Measurements from ENCODE around the gene SNX18. TPM values are rescaled to one million over a fixed set of nuclear protein-coding genes. Genes with fewer than 3 reads are reported as not detected.

Gene SNX18
- polyA plus RNA-seq, 4 donors, result 33.4 to 36.7 (median 35.7) TPM

DNA sequence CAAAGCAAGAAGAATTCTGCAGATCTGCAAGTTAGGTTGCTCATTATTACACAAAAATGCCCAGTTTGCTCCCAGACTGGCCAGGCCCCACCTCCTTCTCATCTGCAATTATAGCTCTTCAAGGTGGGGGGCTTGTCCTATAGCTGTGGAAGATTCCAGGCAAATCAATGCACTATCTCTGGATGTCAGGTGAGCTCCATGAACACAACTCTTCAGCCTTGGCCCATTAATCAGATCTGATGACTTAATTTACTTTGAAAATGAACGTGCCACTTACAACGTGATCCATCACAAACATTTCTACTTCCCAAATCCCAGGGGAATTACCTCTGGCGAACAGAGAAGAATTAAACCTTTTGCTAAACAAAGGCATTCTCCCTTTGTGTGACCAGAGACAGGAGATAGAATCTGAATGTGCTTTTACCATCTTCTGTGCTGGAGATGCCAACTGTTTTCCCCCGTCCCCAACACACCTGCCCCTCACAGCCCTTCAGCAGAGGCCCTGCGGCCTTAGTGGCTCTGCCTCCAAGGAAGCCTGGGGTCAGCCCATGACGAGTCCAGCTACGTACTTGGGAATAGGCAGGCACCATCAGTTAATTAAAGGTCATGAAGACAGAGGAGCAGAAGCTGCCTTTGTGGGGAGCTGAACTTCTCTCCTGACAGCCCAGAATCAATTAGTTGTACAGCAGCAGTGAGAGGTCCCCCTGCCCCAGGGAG, 60.5 kb downstream of the SNX18 start:
- DNase-seq (ENCODE audit: low read depth in 4 of 4, low spot score in 3 of 4), result no peak

GRCh38 chr5:54579591-54580295, 62.2 kb downstream of the SNX18 start:
- DNase-seq (ENCODE audit: low read depth in 4 of 4, low spot score in 3 of 4), result no peak

DNA sequence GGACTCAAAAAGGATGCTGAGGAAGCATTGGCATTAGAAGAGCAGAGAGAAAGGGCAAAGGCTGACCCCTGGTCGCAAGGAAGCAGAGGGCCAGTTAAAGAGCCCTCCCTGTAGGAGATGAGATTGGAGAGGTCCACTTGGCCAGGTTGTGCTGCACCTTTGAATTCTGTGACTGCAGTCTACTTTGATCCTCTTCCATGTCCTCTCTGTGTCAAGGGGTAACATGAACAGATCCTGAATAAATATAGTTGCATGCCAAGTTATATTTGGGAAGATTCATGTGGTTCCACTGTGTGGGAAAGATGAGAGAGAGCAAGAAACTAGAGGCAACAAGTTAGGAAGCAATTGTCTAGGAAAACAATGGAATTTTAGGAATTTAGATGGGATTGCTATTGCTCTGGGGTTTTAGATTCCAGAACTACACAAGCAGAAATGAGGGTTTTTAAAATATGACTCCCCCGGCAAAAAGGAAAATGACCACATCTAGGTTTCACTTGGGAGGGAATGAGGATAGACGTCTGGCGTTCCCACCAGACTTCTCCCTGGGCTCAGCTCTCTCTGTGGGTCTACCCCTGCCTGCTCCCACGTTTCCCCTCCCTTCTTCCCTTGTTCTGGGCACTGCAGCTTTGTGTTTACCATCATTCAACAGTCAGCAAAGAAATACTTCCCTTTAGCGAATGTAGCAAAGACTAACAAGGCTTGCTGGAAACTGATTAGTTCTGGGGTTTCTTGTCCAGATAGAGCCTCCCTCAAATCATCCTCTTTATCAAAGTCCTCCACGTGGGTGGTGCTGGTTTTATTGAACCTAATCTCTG, 63.6 kb downstream of the SNX18 start:
- DNase-seq (ENCODE audit: low read depth in 4 of 4, low spot score in 3 of 4), result no peak

DNA sequence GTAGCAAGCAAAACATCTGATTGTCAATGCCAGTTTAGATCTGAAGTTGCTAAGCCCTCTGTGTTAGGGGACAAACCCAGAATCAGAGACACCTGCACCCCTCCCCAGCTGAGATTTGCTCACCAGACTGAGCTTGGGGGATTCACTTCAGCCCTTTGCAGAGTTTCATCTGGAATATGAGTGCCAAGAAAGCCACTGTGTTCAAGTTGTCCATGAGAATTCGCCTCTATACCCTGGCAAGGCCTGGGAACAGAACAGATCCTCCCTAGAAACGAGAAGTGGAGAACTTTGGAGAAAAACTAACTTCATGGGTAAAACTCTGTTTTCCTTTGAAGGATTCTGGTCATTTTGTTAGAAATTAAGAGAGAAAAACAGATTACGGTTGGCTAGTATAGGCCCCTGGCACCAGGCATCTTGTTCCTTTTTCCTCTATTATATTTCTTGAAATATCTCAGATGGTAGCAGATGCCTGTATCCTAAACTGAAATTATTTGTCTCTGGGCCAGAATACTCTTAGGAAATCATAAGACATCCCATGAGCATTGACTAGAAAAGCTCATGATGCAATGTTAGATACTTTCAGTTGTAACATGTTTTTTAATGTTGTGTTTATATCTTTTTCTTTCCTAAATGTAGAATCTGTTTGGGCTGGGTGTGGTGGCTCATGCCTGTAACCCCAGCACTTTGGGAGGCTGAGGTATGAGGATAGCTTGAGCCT, 64.4 kb downstream of the SNX18 start:
- DNase-seq (ENCODE audit: low read depth in 4 of 4, low spot score in 3 of 4), result no peak

DNA sequence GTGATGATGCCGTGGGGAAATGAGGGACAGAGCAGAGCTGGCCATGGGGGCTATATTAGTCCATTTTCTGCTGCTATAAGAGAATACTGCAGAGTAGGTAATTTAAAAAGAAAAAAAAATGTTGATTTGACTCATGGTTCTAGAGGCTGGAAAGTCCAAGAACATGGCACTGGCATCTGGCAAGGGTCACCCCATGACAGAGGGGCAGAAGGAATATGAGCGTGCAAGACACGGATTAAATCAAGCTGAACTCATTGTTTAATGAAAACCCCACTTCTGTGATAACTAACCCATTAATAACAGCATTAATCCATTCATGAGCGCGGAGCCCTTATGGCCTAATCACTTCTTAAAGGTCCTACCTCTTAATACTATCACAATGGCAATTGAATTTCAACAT, 68.8 kb downstream of the SNX18 start:
- no peak for DNase-seq (ENCODE audit: low read depth in 4 of 4, low spot score in 3 of 4)

GRCh38 chr5:54589786-54590185, 72.2 kb downstream of the SNX18 start:
- no peak for DNase-seq (ENCODE audit: low read depth in 4 of 4, low spot score in 3 of 4)

GRCh38 chr5:54590824-54591223, 73.3 kb downstream of the SNX18 start:
- DNase-seq (ENCODE audit: low read depth in 4 of 4, low spot score in 3 of 4), result no peak

- DNase-seq (ENCODE audit: low read depth in 4 of 4, low spot score in 3 of 4), result no peak
Observed at GRCh38 chr5:54593779-54594178, 76.2 kb downstream of the SNX18 start.

- DNase-seq (ENCODE audit: low read depth in 4 of 4, low spot score in 3 of 4), result no peak
Observed at GRCh38 chr5:54594181-54594580, 76.6 kb downstream of the SNX18 start.

- no peak for DNase-seq (ENCODE audit: low read depth in 4 of 4, low spot score in 3 of 4)
Observed at GRCh38 chr5:54595721-54596120, 78.2 kb downstream of the SNX18 start.

Other genes starting within 250 kb of the SNX18 start
- gene ARL15, start 207.2 kb upstream of the SNX18 start, polyA plus RNA-seq (ENCODE audit: insufficient read length in 4 of 4), result 10 to 100 TPM; 28.3 to 38.5 (median 36.5) TPM
- gene HSPB3, start 62.1 kb upstream of the SNX18 start, polyA plus RNA-seq (ENCODE audit: insufficient read length in 4 of 4), result under 1 TPM in 3 of 4 donors, not detected in 1; 0.18 to 0.53 (median 0.19) TPM